ENCODE data around the gene LLGL1.
"Not testable (repeated sequence)": the region's sequence is repeated elsewhere in the genome, so short reads cannot be mapped to it uniquely, and the experiment has no call there.

Gene LLGL1

DNA sequence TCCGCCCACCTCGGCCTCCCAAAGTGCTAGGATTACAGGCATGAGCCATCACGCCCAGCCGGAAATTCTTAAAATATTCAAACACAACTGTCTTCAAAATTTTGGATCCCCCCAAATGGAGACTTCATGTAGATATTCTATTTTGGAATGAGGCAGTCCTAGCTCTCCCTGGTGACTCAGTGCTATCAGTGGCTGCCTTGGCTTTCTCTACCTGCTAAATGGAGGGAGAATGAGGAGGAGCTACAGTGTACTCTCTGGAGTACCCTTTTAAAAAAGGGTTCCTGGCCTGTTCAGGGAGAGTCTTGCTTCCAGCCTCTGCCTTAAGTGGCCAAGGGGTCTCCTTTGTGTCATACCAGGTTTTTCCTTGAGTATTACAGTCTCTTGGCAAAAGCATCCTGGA is 31.0 kb upstream of the LLGL1 start:
- no peak for DNase-seq (ENCODE audit: low read depth in 3 of 3, low spot score in 1 of 3)

DNA sequence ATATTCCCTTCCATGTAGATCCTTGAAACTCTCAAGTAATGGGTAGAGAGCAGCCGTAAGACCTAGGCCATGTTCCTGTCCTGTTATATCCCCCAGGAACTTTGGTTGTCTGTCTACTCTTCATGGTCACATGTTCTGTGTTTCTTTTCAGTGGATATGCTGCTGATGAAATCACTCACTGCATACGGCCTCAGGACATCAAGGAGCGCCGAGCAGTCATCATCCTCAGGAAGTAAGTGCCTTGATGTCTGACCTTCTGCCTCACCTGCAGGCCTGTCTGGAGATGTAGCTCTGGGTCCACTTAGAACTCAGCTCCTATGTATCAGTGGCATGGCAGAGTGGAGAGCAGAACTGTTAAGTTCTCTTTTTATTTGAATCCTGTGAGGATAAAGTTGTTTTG is 30.6 kb upstream of the LLGL1 start:
- no peak for DNase-seq (ENCODE audit: low read depth in 3 of 3, low spot score in 1 of 3)

DNA sequence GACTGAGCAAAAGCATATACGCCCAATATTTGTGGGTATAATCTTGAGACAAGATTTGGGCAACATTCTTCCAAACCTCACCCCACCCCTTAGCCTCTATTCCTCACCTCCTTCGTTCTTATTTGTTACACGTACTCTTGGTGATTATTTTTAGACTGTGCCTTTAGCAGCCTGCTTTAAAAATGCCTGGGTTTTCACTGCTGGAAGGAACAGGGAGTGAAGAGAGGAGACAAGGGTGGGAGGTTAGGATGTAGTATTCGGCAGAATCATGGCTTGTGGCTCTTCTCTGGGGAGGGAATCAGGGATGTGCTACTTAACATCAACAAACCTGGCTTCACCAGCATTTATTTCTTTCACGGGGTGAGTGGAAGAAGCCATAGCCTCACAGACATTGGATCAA is 30.2 kb upstream of the LLGL1 start:
- no peak for DNase-seq (ENCODE audit: low read depth in 3 of 3, low spot score in 1 of 3)

DNA sequence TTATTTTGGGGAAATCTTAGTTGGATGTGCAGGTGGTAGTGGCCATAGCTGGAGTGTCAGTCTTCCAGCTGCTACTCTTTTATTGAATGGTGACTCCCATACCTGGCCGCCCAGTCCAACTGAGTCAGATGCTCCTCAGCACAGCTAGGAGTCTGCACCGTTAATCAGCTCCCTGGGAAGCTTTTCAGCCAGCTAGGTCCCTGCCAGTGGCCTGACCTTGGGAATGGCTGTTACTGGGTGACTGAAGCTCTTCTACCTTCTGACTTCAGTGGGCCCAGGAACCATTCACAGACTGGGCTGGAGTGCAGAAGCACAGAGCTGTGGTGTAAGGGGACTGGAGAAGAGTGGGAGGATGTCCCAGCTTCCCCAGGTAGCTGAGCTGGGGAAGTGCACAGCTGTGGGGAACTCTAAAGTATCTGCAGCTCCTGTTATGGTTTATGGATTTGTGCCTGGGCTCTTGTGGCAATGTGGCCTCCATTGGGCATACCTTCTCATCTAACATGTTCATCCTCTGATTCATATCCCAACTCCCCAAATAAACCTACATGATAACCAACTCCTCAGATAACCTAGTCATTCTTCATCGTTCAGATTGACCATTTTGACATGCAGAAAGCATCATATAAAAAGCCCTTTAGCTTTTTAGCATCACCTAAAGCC is 27.8 kb upstream of the LLGL1 start:
- DNase-seq (ENCODE audit: low read depth in 3 of 3, low spot score in 1 of 3): no peak

DNA sequence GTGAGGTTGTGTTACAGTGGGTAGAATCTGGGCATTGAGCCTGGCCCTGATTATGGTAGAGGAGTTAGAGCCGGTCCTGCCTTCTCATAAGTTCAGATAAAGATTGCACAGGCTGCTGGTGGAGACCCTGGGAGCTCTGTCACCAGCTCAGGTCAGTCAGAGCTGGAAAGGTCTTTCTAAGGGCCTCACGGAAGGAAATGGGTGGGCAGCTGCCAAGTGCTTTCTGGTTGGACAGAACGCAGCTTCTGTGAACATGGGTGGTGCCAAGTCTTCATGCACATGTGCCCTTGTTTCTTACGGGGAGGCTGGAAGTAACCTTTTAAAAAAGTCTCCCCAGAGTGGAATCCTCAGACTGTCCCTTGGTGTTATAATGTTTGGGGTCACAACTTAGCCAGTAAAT is 26.9 kb upstream of the LLGL1 start:
- no peak for DNase-seq (ENCODE audit: low read depth in 3 of 3, low spot score in 1 of 3)

DNA sequence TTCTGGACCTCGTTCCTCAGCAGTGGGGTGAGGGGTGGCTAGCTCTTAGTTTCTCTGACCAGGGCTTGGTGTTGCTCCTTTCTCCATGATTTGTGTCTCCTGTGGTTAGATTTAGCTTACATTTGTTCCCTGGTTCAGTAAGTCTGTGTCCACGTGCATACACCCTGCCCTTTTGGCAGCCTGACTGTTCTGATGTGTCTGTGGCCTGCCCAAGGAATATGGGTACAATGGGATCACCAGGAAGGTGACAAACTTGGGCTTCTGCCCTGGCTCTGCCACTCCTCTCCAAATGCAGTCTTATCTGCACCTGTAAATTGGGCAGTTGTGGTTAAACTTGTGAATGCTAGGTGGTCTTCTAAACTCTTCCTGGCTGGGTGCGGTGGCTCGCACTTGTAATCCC is 24.3 kb upstream of the LLGL1 start:
- DNase-seq (ENCODE audit: low read depth in 3 of 3, low spot score in 1 of 3): no peak

DNA sequence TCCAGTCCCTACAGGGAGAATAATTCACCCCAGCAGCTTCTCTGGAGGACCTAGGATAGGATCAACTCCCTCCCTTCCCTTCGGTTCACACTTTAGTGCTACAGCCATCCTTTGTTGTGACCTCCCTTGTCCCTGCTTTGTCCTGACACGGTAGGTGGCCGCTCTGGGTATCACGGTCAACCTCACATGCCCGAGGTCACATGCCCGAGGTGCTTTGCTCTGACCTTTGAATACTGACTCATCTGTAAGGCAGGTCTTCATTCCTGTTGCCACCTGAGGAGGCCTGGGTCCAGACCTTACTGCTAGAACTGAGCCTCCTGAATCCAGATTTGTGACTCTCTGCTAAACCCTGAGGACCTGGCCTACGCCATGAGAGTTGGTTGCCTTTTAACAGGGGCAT is 22.1 kb upstream of the LLGL1 start:
- no peak for DNase-seq (ENCODE audit: low read depth in 3 of 3, low spot score in 1 of 3)

DNA sequence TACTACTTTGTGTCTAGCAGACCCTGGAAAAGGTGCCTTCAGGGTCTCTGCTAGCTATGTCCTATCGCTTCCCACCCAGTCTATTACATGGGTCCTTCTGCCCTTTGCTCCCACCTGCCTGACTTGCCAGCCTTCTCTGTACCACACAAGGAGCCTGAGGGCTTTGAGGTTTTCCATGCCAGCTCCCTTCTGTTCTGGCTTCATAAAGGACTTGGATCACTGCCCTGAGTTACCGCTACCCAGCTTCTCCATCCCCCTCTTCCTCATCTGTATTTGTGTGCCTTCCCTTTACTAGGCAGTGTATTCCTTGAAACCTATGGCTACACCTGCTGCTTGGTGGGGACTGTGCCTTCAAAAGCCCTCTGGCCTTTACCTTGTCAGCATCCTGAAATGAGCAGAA is 19.6 kb upstream of the LLGL1 start:
- DNase-seq (ENCODE audit: low read depth in 3 of 3, low spot score in 1 of 3): no peak

DNA sequence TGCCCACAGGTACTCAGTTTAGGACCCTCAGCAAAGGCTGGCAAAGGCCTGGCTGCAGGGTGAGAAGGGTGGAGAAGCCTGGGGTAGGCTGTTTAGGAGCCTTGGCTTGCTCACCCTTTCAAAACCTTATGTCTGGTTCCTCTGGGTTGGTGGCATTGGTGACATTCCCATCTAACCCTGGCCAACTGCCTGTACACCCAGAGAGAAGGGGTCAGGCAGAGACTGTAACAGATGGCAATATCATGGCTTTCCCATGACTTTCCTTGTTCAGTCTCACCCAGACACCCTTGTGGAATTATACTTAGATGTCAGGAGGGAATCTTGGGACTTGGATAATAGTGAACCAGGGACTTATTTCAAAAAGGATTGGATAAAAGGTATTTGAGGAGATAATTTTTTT is 18.5 kb upstream of the LLGL1 start:
- no peak for DNase-seq (ENCODE audit: low read depth in 3 of 3, low spot score in 1 of 3)

DNA sequence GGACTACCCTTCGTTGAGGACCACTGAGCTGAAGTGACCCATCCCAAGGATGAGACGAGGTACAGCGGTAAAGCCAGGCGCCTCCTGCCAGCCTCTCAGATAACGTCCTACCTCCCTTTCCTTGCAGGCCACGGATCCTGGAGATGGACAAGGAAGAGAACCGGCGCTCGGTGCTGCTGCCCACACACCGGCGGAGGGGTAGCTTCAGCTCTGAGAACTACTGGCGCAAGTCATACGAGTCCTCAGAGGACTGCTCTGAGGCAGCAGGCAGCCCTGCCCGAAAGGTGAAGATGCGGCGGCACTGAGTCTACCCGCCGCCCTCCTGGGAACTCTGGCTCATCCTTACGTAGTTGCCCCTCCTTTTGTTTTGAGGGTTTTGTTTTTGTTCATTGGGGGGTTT is 17.3 kb upstream of the LLGL1 start:
- DNase-seq (ENCODE audit: low read depth in 3 of 3, low spot score in 1 of 3): no peak

DNA sequence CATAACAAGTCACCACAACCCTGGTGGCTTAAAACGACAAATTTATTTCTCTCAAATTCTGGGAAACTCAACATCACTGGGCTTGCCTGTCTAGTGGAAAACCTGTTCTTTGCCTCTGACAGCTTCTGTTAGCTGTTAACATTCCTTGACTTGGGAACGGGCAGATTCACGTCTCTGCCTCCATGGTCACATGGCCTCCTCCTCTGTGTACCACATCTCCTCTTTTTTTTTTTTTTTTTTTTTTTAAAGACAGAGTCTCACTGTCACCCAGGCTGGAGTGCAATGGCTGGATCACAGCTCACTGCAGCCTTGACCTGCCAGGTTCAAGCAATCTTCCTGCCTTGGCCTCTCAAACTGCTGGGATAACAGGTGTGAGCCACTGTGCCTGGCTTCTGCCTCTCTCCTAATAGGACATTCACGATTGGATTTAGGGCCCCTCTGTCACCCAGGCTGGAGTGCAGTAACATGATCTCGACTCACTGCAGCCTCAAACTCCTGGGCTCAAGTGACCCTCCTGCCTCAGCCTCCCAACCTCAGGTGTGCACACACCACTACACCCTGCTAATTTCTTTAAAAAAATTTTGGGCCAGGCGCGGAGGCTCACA is 11.7 kb upstream of the LLGL1 start:
- DNase-seq (ENCODE audit: low read depth in 3 of 3, low spot score in 1 of 3): no peak

DNA sequence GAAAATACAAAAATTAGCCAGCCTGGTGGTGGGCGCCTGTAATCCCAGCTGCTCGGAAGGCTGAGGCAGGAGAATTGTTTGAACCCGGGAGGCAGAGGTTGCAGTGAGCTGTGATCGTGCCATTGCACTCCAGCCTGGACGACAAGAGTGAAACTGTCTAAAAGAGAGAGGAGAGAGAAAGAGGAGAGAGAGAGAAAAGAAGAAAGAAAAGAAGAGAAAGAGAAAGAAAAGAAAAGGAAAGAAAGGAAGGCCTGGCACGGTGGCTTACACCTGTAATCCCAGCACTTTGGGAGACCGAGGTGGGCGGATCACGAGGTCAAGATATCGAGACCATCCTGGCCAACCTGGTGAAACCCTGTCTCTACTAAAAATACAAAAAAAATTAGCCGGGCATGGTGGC is 8.5 kb upstream of the LLGL1 start:
- DNase-seq (ENCODE audit: low read depth in 3 of 3, low spot score in 1 of 3): not testable (repeated sequence)

DNA sequence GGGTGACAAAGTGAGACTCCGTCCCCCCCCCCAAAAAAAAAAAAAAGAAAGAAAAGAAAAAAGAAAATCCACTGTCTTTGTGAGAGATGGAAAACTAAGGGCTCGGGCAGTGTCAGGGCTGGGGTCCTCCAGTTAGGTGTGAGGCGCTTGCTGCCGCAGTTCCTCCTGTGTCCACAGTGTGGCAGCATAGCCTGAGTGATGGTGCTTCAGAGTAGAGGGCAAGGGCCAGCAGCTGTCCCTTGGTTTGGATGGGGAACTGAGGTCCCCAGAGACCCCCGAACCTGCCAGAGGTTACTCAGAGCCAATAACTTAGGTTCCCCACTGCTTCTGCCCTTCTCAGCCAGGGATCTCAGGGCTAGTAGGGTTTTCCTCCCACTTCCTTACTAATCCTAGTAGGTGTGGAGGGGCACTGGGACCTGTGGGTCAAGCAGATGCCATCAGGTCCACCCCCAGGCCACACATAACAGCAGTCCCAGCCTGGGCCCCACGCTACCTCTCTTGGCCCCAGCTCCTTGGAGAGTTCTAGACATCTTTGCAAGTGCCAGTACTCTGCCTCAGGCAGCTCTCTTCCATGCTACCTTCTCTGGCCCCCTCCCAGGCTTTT is 7.9 kb upstream of the LLGL1 start:
- peak; percentile 45 to 62 (median 51) for DNase-seq (ENCODE audit: low read depth in 3 of 3, low spot score in 1 of 3)

DNA sequence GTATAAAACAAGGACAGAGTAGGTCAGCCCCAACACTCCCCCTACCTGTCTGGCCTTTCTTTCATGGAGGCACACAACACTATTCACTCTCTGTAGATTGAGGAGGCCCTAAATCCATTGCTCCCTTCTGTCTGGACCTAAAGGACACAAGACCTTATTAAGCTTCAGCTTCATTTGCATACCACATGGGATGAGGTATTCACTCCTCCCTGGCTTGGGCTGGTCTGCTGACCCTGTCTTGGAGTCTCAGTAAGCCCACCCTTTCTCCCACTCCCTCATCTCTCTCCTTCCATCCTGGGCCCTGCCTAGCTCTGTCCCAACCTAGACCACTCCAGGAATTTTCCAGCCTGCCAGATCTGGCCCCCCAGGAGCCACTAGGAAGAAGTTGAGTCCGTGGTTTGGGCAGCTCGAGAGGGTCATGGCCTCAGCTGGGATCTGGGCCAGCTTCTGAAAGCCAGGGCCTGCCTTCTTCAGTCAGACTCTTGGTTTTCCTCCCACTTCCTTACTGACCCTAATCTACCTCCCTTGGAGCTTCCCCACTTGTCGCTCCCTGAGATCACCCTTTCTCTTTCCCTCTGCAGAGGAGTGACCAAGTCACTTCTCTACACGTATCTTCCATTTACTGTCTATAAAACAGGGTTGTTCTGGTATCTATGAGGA is 6.5 kb upstream of the LLGL1 start:
- no peak for DNase-seq (ENCODE audit: low read depth in 3 of 3, low spot score in 1 of 3)

DNA sequence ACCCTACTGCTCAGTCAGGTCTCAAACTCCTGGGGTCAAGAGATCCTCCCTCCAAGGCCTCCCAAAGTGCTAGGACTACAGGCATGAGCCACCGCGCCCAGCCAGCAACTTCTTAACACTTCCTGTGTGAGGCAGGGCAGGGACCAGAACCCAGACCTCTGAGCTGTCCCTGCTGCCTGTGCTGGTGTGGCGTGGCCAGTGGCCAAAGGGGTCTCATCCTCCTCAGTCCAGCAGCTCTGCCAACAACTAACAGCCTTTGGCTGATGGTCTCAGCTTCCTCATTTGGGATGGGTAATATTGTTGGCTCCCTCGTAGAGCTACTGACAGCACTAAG is 1.4 kb upstream of the LLGL1 start:
- DNase-seq (ENCODE audit: low read depth in 3 of 3, low spot score in 1 of 3): no peak

DNA sequence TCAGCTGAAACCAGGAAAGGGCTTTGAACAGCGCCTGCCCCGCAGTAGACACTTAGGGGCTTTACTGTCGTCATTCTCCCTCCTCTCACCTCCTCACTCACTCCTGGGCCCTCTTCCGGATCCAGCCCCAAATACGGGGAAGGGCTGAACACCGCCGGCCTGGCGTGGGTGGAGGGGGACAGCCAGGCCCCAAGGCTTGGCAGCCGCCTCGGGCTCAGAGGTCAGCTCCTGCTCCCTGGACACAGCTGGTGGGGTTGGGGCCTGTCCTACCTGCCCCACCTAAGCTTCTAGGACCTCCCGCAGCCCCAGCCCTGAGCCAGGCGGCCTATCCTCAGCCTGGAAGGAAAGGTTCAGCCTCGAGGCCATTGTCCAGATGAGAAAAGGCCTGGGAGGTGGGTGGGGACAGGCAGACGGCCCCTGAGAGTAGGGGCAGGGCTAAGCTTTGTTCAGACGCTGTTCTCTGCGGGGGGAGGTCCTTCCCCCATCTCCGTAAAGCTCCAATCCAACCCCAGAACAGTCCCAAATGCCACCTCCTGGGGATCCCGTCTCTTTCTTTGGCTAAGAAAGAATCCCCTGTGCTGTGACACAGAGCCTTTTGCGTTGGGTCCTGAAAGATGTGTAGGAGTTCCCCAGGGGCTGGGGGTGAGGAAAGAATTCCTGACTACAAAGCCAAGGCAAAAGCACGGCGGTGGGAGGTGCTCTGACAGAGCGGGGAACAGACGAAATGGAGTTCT is 881 bp upstream of the LLGL1 start:
- no peak for DNase-seq (ENCODE audit: low read depth in 3 of 3, low spot score in 1 of 3)

DNA sequence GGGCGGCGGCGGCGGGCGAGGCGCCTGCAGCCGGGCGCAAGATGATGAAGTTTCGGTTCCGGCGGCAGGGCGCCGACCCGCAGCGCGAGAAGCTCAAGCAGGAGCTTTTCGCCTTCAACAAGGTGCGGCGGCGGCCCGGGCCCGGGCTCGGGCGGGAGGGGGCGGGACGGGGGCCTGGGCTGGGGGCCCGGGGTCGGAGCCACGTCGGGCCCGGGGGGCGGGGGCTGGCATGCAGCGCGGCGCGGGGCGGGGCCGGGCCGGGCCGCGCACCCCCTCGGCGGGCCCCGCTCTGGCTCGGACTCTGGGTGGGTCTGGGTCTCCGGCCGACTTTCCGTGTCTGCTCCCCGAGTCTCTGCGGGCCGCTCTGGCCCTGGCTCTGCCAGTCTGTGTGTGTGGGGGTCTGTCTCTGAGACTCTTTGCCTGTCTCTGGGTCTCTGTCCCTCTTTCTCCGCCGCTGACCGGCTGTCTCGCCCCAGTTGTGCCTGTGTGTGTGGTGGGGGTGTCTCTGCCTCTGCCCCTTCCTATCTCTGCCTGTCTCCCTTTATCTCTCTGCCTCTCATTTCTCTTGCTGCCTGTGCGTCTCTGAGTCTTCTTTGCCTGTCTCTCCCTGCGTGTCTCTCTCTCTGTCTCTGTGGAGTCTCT is 328 bp downstream of the LLGL1 start:
- no peak for DNase-seq (ENCODE audit: low read depth in 3 of 3, low spot score in 1 of 3)

DNA sequence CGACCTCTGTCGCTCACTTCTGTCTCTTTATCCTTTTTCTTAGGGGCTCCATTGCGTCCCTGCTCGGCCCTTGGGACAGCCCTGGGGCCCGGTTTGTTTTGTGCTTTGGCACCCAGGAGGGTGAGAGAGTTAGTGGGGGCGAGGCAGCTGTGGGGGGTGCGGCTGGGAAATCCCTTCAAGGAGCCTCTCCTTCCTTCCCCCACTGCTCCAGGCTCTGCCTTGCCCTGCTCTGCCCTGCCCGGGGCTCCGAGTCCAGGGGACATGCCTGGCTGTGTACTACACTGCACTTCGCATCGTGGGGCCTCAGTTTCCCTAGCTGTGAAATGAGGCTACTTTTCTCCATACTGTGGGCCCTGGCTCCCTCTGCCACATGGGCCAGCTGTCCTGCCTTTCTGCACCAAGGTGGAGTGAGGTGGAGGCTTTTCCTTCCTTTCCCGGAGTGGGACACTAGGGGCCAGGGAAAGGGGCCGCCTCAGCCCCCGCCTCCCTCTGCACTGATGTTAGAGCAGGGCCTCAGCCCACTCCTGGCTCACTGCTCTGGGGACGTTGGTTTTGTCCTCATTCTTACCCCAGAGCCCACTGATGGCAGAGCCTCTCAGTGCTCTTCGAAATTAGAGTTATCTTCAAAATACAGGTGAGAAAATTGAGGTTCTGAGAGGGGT is 980 bp downstream of the LLGL1 start:
- no peak for DNase-seq (ENCODE audit: low read depth in 3 of 3, low spot score in 1 of 3)

DNA sequence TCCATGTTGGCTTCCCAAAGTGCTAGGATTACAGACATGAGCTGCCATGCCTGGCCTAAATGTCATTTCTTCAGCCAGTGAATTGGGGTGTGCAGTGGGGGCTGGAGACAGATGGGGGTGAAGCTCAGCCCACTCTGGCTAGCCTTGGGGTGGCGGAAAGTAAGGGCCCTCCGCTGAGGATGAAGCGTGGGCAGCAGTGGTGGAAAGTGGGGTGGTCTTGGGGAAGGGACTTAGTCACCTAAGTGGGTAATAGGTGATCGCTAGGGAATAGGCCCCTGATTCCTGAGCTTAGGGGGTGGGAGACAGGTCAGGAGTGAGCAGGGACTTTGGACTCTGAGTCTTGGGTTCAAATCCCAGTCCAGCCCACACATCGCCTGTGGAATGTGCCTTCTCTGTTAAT is 2.2 kb downstream of the LLGL1 start:
- no peak for DNase-seq (ENCODE audit: low read depth in 3 of 3, low spot score in 1 of 3)

DNA sequence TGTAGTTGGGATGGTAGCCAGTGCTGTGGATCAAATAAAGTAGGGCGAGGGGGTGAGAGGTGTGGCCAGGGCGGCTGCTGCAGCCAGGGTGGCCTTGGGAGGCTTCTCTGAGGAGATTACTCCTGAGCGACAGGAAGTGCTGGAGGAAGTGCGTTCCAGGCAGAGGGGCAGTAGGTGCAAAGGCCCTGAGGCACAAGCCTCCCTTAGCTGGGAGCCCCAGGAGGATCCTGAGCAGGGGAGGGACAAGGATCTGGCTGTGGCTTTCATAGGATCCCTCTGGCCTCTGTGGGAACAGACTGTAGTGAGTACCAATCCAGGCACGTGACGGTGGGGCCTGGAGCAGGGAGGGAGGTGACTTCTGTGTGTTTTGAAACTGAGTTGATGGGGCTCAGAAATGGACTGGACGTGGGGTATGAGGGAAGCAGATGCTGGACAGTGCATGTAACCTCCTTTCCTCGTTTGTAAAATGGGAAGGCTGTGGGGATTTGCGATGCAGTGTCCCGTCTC is 2.8 kb downstream of the LLGL1 start:
- no peak for DNase-seq (ENCODE audit: low read depth in 3 of 3, low spot score in 1 of 3)

DNA sequence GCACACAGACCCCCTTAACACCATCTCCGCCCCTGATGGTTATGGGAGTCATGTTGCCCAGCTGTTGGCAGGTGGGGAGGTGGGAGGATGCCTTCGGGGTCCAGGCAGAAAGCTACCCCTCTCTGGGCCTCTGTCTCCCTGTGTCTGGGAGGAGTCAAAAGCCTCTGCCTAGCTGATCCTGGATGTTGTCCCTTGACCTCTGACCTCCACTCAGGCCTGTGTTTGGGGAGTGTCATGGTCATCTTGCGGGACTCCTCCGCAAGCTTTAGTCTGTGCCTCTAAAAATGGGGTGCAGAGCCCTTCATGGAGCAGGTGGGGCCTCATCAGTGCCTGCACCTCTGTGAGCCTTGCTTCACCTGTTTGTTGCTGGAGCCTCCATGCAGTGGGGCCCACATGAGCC is 3.8 kb downstream of the LLGL1 start:
- no peak for DNase-seq (ENCODE audit: low read depth in 3 of 3, low spot score in 1 of 3)

Measured in stimulated activated CD4-positive, alpha-beta T cell treated with anti-CD3 and anti-CD28 coated beads, TNF-alpha, amount 100 ng/mL, for 1 hour (primary cell).